ENCODE measurements around the gene UBE2E2.

Gene UBE2E2

DNA sequence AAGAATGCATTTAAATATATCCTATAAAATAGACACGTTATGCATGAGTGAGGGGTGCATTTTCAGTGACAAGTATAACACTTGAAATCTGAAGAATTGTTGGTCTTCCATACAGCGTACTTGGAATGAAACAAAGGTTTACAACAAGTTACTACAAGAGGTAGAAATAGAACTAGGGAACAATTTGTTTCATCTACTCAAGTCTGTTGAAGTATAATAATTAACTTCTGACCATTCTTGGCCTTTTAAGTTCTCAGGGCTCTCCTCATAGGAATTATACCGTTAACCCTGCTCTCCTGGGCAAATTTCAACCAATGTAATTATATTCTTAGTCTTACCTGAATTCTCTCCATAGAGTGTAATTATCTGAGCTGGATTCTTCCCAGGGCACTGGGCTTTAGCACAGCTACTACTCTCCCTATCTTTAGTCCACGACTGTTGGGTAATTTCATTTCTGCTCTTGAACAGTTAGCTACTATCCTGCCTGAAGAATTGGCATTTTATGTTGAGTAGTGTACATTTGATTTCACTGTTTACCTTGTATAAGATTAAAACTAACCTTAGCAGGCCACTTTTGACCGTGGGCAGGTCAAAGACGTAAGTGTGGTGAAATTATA, 100.6 kb downstream of the UBE2E2 start:
- TF ChIP-seq, protein P1, sequence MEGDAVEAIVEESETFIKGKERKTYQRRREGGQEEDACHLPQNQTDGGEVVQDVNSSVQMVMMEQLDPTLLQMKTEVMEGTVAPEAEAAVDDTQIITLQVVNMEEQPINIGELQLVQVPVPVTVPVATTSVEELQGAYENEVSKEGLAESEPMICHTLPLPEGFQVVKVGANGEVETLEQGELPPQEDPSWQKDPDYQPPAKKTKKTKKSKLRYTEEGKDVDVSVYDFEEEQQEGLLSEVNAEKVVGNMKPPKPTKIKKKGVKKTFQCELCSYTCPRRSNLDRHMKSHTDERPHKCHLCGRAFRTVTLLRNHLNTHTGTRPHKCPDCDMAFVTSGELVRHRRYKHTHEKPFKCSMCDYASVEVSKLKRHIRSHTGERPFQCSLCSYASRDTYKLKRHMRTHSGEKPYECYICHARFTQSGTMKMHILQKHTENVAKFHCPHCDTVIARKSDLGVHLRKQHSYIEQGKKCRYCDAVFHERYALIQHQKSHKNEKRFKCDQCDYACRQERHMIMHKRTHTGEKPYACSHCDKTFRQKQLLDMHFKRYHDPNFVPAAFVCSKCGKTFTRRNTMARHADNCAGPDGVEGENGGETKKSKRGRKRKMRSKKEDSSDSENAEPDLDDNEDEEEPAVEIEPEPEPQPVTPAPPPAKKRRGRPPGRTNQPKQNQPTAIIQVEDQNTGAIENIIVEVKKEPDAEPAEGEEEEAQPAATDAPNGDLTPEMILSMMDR (IDR thresholded peaks at IDR 0.05; ENCODE audit: extremely low read depth, insufficient read depth, missing control alignments), result no peak
- in situ Hi-C loops (cut with MboI; ENCODE audit: low pct_unique_long_range_greater_than_20kb, low sequenced_read_pairs, unreplicated experiment), result no loop called here
- no peak for DNase-seq (ENCODE audit: low spot score)

DNA sequence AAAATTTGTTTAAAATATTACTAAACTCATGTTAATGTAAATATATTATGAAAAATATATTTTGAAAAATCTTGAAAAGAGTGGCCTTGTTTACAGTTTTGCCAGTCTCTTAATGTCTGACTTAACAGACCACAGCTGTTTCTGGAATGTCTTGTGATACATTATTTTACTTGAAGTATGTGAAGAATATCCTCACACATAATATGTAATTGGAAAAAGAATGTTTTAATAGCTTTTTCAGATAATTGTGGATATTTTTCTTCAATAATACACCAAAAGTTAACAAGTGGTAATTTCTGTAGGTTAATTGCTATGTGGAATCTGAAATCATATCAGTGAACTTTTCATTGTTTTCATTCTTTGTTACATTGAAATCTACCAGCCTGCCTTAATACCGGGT, 101.3 kb downstream of the UBE2E2 start:
- no peak for DNase-seq (ENCODE audit: low spot score)
- TF ChIP-seq, protein P1 (IDR thresholded peaks at IDR 0.05; ENCODE audit: extremely low read depth, insufficient read depth, missing control alignments), result no peak
- in situ Hi-C loops (cut with MboI; ENCODE audit: low pct_unique_long_range_greater_than_20kb, low sequenced_read_pairs, unreplicated experiment), result no loop called here

DNA sequence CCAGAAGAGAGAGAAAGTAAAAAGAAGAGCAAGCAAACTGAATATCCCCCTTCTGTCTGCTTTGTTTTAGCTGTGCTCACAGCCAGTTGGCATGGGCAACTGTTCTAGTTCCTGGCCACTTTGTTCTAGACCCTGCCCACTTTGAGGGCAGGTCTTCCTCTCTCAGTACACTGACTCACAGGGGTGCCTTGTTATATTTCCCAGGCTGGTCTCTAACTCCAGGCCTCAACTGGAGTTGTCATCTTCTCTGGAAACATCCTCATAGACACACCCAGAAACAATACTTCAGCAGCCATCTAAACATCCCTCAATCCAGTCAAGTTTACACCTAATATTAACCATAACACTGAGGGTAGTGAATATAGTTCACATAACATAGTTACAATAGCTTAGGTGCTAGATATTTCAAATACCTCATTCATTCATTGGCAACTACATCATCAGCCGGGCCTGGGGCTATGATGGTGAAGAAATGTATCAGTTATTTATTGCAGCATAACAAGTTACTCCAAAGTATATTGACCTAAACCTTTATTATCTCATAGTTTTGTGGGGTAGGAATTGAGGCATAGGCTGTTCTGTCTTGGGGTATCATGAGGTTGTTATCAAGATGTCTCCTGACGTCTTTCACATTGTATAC, 106.0 kb downstream of the UBE2E2 start:
- TF ChIP-seq, protein P1 (IDR thresholded peaks at IDR 0.05; ENCODE audit: extremely low read depth, insufficient read depth, missing control alignments), result no peak
- DNase-seq (ENCODE audit: low spot score), result no peak
- in situ Hi-C loops (cut with MboI; ENCODE audit: low pct_unique_long_range_greater_than_20kb, low sequenced_read_pairs, unreplicated experiment), result no loop called here

DNA sequence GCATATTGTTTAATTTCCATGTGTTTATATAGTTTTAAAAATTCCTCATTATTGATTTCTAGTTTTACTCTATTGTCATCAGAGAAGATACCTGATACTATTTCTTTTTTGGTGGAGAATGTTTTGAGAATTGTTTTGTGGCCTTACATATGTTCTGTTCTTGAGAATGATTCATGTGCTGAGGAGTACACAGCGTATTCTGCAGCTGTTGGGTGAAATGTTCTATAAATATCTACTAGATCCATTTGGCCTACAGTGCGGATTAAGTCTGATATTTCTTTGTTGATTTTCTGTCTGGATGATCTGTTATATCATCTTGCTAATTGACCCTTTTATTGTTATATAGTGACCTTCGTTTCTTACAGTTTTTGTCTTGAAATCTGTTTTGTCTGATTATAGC, 109.7 kb downstream of the UBE2E2 start:
- no peak for DNase-seq (ENCODE audit: low spot score)
- in situ Hi-C loops (cut with MboI; ENCODE audit: low pct_unique_long_range_greater_than_20kb, low sequenced_read_pairs, unreplicated experiment), result no loop called here
- TF ChIP-seq, protein P1 (IDR thresholded peaks at IDR 0.05; ENCODE audit: extremely low read depth, insufficient read depth, missing control alignments), result no peak

DNA sequence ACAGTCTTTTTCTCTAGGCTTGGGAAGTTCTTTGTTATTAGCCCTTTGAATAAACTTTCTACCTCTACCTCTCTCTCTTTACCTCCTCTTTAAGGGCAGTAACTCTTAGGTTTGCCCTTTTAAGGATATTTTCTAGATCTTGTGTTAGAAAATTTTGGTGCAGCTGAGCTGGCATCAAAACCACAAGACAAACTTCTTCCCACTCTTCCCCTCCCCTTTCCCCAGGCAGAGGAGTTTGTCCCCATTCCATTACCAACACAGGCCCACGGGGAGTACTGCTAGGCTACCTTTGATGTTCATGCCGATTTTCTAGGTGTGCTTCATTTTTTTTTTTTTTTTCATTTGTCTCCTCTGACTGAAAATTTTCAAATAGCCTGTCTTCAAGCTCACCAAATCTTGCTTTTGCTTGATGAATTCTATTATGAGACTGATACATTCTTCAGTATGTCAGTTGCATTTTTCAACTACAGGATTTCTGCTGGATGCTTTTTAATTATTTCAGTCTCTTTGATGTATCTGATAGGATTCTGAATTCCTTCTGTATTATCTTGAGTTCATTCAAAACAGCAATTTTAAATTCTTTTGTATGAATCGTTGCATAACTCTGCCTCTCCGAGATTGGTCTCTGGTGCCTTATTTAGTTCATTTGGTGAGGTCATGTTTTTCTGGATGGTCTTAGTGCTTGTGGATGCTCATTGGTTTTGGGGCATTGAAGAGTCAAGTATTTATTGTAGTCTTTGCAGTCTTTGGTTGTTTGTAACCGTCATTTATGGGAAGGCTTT, 112.0 kb downstream of the UBE2E2 start:
- no peak for DNase-seq (ENCODE audit: low spot score)
- in situ Hi-C loops (cut with MboI; ENCODE audit: low pct_unique_long_range_greater_than_20kb, low sequenced_read_pairs, unreplicated experiment), result no loop called here
- TF ChIP-seq, protein P1 (IDR thresholded peaks at IDR 0.05; ENCODE audit: extremely low read depth, insufficient read depth, missing control alignments), result no peak

DNA sequence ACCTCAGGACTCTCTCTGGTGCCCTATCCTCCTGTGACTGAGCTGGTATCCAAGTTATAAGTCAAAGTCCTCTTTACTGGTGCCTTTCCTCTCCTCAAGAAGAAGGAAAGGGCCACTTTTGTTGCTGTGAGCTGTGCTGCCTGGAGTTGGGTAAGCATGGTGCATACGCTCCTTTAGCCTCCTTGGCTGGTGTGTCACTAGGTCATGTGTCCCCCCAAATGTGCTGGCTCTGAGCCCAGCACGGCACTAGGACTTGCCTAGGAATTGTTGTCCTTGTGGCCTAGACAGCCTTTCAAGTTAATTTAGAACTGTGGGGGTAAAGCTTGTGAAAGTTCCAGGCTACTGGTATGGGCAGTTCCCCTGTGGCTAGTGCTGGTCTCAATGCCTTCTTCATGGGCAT, 113.8 kb downstream of the UBE2E2 start:
- no peak for DNase-seq (ENCODE audit: low spot score)
- in situ Hi-C loops (cut with MboI; ENCODE audit: low pct_unique_long_range_greater_than_20kb, low sequenced_read_pairs, unreplicated experiment), result no loop called here
- TF ChIP-seq, protein P1 (IDR thresholded peaks at IDR 0.05; ENCODE audit: extremely low read depth, insufficient read depth, missing control alignments), result no peak
